Adrenal gland (tissue), 12 donors: Measurements from ENCODE around the gene MRPL33. TPM values are rescaled to one million over a fixed set of nuclear protein-coding genes. Genes with fewer than 3 reads are reported as not detected.

ENCODE experiments used
- DNase-seq, 7 donors: peaks; one replicate each; pipeline ENCODE4 v3.0.0-alpha.2; 2019 to 2020
- H3K27ac ChIP-seq, 5 donors: fragments of 200-600 bp; sonication (generic) in 4 of 5; 1 replicate in 3 of 5; 2 replicates in 2 of 5; pipeline versions ENCODE4 v1.5.1 to v1.8.0; 2016 to 2020; ENCODE audit warnings: mild to moderate bottlenecking in 1 of 5
- H3K27me3 ChIP-seq: fragments of 200-600 bp; 2 replicates; pipeline ENCODE4 v1.8.0; 2021
- H3K36me3 ChIP-seq, 2 donors: fragments of 200-600 bp; replicated peaks in 1 of 2; 1 replicate in 1 of 2; 2 replicates in 1 of 2; pipeline versions ENCODE4 v1.5.1 to v1.8.0; 2018 to 2022
- H3K4me1 ChIP-seq, 2 donors: fragments of 200-600 bp; replicated peaks in 1 of 2; 1 replicate in 1 of 2; 2 replicates in 1 of 2; pipeline versions ENCODE4 v1.5.1 to v1.8.0; 2018 to 2021
- H3K4me3 ChIP-seq, 4 donors: fragments of 200-600 bp; sonication (generic) in 3 of 4; one replicate each; pipeline ENCODE4 v1.5.1; 2016 to 2018
- H3K9me3 ChIP-seq, 3 donors: fragments of 200-600 bp; sonication (generic) in 1 of 3; replicated peaks in 1 of 3; 1 replicate in 2 of 3; 2 replicates in 1 of 3; pipeline versions ENCODE4 v1.5.1 to v1.8.0; 2016 to 2021
- CTCF ChIP-seq, 6 experiments: fragments of 450-650 bp in 4 of 6; fragments of 200-600 bp in 2 of 6; sonication (generic) in 1 of 6; IDR thresholded peaks; 1 replicate in 5 of 6; 2 replicates in 1 of 6; pipeline versions ENCODE4 v1.5.1 to v1.8.0; 2016 to 2021; ENCODE audit warnings: antibody characterized with exemption in 6 of 6, mild to moderate bottlenecking in 2 of 6, moderate library complexity in 1 of 6
- POLR2A ChIP-seq, 2 donors: fragments of 450-650 bp; IDR thresholded peaks; one replicate each; pipeline ENCODE4 v1.6.1; 2017; ENCODE audit warnings: antibody characterized with exemption in 2 of 2, mild to moderate bottlenecking in 2 of 2, moderate library complexity in 1 of 2
- WGBS, 4 donors: extraction: QIAGEN DNeasy Blood & Tissue Kit in 2 of 4; methylation state at CpG; one replicate each; pipeline versions ENCODE4 v1.1.5 to v1.1.7; 2013 to 2017; 5-methylcytosine and 5-hydroxymethylcytosine counted together
- intact Hi-C, 2 donors: fragments of 100-400 bp; cut with DNase I; formaldehyde crosslinking; loops; one replicate each; pipeline versions ENCODE4 v1.14.1 to v1.15.0; 2022 to 2023
- polyA plus RNA-seq, 3 donors: library from polyadenylated mRNA; stranded (reverse); fragments of 200-250 nt in 2 of 3; fragments of 350-450 nt in 1 of 3; fragmentation: Illumina TruSeq in 1 of 3; extraction: RNeasy Lipid Tissue Mini Kit (QIAGEN cat#74804) in 1 of 3; gene quantifications; one replicate each; pipeline ENCODE4 v1.2.3, GENCODE V29; 2013 to 2014
- total RNA-seq, 9 donors: library from RNA; depleted of rRNA in 4 of 9; stranded (reverse); fragments of >200 nt in 4 of 9; fragments of 120-200 nt in 1 of 9; fragmentation: NEBNext Ultra II Directional in 1 of 9; extraction: Animal tissue kit (Norgen Biotek cat#: 25700) in 1 of 9; gene quantifications; one replicate each; pipeline versions ENCODE4 v1.1.0 to v1.2.4, GENCODE V29; 2013 to 2023
- donor health status: healthy with polysubstance abuse.
- donor health status: Bipolar disorder and iron deficiency.
- donor health status: DM: yes; HTN: yes; CAD: no.
- donor health status: DM: no; HTN: no; CAD: no.
- donor health status: DM: no; HTN: no; CAD: no.
- donor health status: DM: yes; HTN: yes; CAD: no.

MRPL33 gene
- total and polyA plus RNA-seq, 12 donors, result 211 to 1,020 (median 485) TPM

- no peaks in the 10 kb centered on the region for H3K4me1 ChIP-seq
- 94 to 97% (median 96%) methylated on average over 1 of the region's 1 CpG for WGBS, 4 donors
Observed at GRCh38 chr2:27824401-27824800, 52.9 kb downstream of the MRPL33 start.

GRCh38 chr2:27828305-27828704 lies 56.8 kb downstream of the MRPL33 start:
- no peaks in the 10 kb centered on the region for H3K27me3 ChIP-seq
- DNase-seq, result no peak
- no peak overlapping the region for H3K4me3 ChIP-seq
- TF ChIP-seq POLR2A (IDR thresholded peaks at IDR 0.05) (no peak), CTCF (IDR thresholded peaks at IDR 0.05) (no peak)
- intact Hi-C loops, result no loop called here
- H3K4me1 ChIP-seq, result no peaks in the 10 kb centered on the region
- no peaks in the 10 kb centered on the region for H3K9me3 ChIP-seq
- 82 to 89% (median 86%) methylated on average over 1 of the region's 1 CpG for WGBS, 4 donors
- no peak overlapping the region for H3K27ac ChIP-seq
- H3K36me3 ChIP-seq, result peaks cover 0 to 16% of the 10 kb centered on the region in 2 donors

More at GRCh38 chr2:27824401-27824800, 52.9 kb downstream of the MRPL33 start:
- no peaks in the 10 kb centered on the region for H3K27me3 ChIP-seq
- intact Hi-C loops, result no loop called here
- no peak overlapping the region for H3K4me3 ChIP-seq
- no peak overlapping the region for H3K27ac ChIP-seq
- TF ChIP-seq POLR2A (IDR thresholded peaks at IDR 0.05), result no peak
- no peak for TF ChIP-seq CTCF (IDR thresholded peaks at IDR 0.05)
- H3K36me3 ChIP-seq, result peaks cover 0 to 6% of the 10 kb centered on the region in 2 donors
- no peak for DNase-seq
- H3K9me3 ChIP-seq, result no peaks in the 10 kb centered on the region

Other genes with a start within 250 kb of the MRPL33 start
- gene ZNF512, start 188.7 kb upstream of the MRPL33 start, total RNA-seq, result 10 to 100 TPM; 16.8 to 82.5 (median 31.0) TPM
- 10 to 100 TPM; 12.8 to 31.0 (median 13.0) TPM for gene ZNF512, start 188.7 kb upstream of the MRPL33 start, polyA plus RNA-seq
- 10 to 100 TPM in 1 of 9 donors, 1 to 10 TPM in 8; 1.6 to 46.9 (median 3.7) TPM for gene CCDC121, start 142.7 kb upstream of the MRPL33 start, total RNA-seq
- gene CCDC121, start 142.7 kb upstream of the MRPL33 start, polyA plus RNA-seq, result 1 to 10 TPM in 2 of 3 donors, under 1 TPM in 1; 0.51 to 6.4 (median 1.4) TPM
- gene GPN1, start 142.7 kb upstream of the MRPL33 start, total RNA-seq, result 10 to 100 TPM; 21.6 to 41.3 (median 24.9) TPM
- gene GPN1, start 142.7 kb upstream of the MRPL33 start, polyA plus RNA-seq, result 10 to 100 TPM; 10.6 to 44.6 (median 12.8) TPM
- 10 to 100 TPM; 16.6 to 48.4 (median 32.0) TPM for gene SUPT7L, start 108.1 kb upstream of the MRPL33 start, total RNA-seq
- gene SUPT7L, start 108.1 kb upstream of the MRPL33 start, polyA plus RNA-seq, result 10 to 100 TPM; 36.8 to 51.4 (median 50.0) TPM
- gene SLC4A1AP, start 107.8 kb upstream of the MRPL33 start, total RNA-seq, result 10 to 100 TPM; 14.4 to 36.9 (median 22.4) TPM
- gene SLC4A1AP, start 107.8 kb upstream of the MRPL33 start, polyA plus RNA-seq, result 10 to 100 TPM; 13.0 to 41.1 (median 15.0) TPM
- gene RBKS, start 118.7 kb downstream of the MRPL33 start, total RNA-seq, result 10 to 100 TPM in 8 of 9 donors, 1 to 10 TPM in 1; 9.1 to 54.4 (median 25.9) TPM
- gene RBKS, start 118.7 kb downstream of the MRPL33 start, polyA plus RNA-seq, result 10 to 100 TPM; 14.6 to 20.3 (median 19.1) TPM
- 100 to 1,000 TPM in 8 of 9 donors, 10 to 100 TPM in 1; 88.2 to 925 (median 373) TPM for gene BABAM2, start 119.0 kb downstream of the MRPL33 start, total RNA-seq
- gene BABAM2, start 119.0 kb downstream of the MRPL33 start, polyA plus RNA-seq, result 100 to 1,000 TPM; 150 to 323 (median 279) TPM